Fibroblast of mammary gland (primary cell): ENCODE data around the gene SLC7A9.
A peak's percentile ranks its signal among the peaks of the same experiment; 100 is the strongest.
"Not testable (repeated sequence)": the region's sequence is repeated elsewhere in the genome, so short reads cannot be mapped to it uniquely, and the experiment has no call there.

Experiments used
- DNase-seq: peaks from one replicate; pipeline ENCODE4 v3.0.0-alpha.2; 2010; ENCODE audit warnings: low read depth
- H3K4me3 ChIP-seq: 2 replicates; pipeline ENCODE4 v1.5.1; 2011; ENCODE audit warnings: low read depth, mild to moderate bottlenecking, low read length, moderate library complexity; ENCODE audit not compliant: control insufficient read depth
- CTCF ChIP-seq: conservative IDR thresholded peaks from 2 replicates; pipeline ENCODE4 v1.5.1; 2011; ENCODE audit warnings: low read depth, low read length, inconsistent platforms; ENCODE audit not compliant: control insufficient read depth, insufficient read depth

SLC7A9 gene

GRCh38 chr19:32843716-32844245 lies 25.8 kb downstream of the SLC7A9 start:
- no peak for DNase-seq
- no peak overlapping the region for H3K4me3 ChIP-seq
- TF ChIP-seq CTCF: no peak

- H3K4me3 ChIP-seq: no peak overlapping the region
- no peak for TF ChIP-seq CTCF
- DNase-seq: no peak
Measured at GRCh38 chr19:32842061-32842460, 27.5 kb downstream of the SLC7A9 start.

DNA sequence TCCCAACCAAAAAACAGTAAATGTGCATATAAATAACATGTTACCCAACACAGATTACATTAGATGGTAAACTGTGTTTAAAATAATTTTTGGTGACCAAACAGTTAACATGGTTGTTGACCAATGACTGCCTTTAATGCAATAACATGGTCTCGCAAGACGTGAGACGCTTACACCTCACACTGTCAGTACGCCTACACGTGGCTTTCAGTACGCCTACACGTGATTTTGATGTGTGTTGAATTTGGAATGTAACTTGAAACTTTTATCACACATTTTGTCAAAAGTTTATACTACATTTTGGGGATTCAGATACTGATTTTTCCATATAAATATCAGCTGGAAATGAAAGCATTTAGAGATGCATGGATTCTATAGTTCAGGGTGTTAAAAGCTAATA lies 32.0 kb downstream of the SLC7A9 start:
- no peak overlapping the region for H3K4me3 ChIP-seq
- TF ChIP-seq CTCF: no peak
- peak; percentile 3 for DNase-seq

DNA sequence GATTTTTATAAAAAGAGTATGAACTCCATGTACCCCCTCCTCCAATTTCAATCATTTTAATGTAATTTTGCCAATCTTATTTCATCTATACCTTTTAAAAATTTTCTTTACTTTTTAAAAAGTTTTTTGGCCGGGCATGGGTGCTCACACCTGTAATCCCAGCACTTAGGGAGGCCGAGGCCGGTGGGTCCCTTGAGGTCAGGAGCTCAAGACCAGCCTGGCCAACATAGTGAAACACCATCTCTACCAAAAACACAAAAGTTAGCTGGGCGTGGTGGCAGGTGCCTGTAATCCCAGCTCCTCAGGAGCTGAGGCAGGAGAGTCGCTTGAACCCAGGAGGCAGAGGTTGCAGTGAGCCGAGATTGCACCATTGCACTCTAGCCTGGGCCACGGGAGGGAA lies 36.2 kb downstream of the SLC7A9 start:
- H3K4me3 ChIP-seq, DNase-seq: not testable (repeated sequence)

DNA sequence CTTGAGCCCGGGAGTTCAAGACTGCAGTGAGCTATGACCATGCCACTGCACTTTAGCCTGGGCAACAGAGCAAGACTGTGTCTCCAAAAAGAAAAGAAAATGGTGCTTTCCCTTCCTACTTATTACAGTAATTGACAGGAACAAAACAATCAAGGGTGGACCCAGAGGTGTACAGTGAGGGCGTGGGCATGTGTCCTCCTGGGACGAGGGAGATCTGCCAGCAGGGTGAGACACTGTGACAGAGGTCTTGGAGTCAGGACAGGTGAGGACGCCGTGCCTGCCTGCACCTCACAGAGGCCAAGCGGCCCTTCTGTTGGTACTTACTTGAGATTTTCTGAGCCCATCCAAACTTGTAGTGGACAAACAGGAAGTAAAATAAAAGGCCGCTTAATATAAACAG lies 36.7 kb downstream of the SLC7A9 start:
- DNase-seq, H3K4me3 ChIP-seq: not testable (repeated sequence)

DNA sequence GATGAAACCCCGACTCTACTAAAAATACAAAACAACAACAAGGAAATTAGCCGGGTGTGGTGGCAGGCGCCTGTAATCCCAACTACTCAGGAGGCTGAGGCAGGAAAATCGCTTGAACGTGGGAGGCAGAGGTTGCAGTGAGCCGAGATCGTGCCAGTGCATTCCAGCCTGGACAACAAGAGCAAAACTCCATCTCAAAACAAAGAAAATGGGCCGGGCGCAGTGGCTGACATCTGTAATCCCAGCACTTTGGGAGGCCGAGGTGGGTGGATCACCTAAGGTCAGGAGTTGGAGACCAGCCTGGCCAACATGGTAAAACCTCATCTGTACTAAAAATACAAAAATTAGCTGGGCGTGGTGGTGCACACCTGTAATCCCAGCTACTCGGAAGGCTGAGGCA lies 37.5 kb downstream of the SLC7A9 start:
- H3K4me3 ChIP-seq, DNase-seq: not testable (repeated sequence)

DNA sequence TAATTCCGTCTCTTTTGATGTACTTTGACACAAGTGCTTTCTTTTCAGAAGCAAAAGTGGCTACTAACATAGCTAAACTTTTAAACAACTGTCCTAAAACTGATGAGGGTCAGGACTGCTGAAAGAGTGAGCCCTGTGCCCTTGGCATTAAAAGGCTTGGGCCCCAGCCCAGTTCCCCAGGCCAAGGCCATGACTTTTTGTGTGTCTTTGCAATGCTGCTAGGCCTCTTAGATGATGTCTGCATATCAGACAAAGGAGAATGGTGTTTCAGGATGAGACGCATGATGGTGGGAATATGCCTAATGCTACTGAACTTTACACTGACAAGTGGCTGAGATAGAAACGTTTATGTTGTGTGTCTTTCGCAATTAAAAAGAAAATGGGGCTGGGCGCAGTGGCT lies 38.0 kb downstream of the SLC7A9 start:
- no peak overlapping the region for H3K4me3 ChIP-seq
- DNase-seq: no peak
- TF ChIP-seq CTCF: no peak

- H3K4me3 ChIP-seq: no peak overlapping the region
- DNase-seq: peak; percentile 46
- TF ChIP-seq CTCF: no peak
Measured at GRCh38 chr19:32830231-32831014, 39.1 kb downstream of the SLC7A9 start.
